Measurements from ENCODE around the gene CPT1B.

CPT1B gene

DNA sequence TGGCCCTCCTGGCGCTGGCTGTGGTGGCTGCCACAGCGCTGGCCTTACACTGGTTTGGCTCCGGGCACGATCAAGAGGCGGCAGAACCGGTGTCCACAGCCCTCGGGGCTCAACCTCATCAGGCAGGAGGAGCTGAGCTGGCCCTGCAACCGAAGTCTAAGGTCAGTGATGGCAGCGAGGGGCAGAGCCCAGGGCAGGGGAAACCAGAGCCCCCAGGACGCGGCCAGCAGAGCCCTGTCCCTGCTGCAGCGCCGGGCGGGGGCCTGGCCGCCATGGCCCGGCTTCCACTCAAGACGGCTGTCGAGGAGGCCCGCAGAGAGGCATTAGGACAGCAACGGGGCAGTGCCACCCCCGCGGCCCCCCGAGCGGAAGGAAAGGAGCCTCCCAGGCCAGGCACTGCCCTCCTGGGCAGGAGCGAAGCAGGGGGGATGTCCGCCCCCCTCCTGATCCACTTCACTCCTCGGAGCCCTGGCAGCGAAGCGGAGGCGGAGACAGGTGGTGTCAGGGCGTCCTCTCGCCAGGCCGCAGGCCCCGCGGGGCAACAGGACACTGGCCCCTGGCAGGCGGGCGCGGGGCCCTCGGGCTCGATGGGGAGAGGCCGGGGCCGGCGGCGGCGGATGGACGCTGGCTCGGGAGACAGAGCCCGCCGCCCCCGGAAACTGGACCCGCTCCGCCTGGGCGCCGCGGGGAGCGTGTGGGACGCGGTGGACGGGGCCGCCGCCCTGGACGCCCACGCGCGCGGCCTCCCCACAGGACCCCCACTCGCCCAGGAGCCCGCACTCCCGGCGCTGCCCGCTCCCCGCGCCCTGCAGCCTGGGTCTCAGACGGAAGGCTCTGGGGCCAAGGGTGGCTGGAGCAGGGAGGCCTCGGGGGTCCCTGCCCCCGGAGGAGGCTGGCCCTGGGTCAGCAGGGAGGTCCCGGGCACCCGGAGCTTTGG is 31.6 kb downstream of the CPT1B start:
- POLR2A ChIA-PET = interaction anchor here (0.5 to 1.8 kb wide), 4 partner anchors 16 to 100 kb away, joined by 3 to 8 read pairs (median 4); partner anchors contain the start of genes CPT1B, SCO2 and SYCE3
- no peak overlapping the region for H3K27ac ChIP-seq (ENCODE audit: extremely low read depth, low read depth, low read length)
- H3K4me1 ChIP-seq (ENCODE audit: control insufficient read depth, insufficient read depth, low read length) = no peaks in the 10 kb centered on the region
- no peaks in the 10 kb centered on the region for H3K9me3 ChIP-seq (ENCODE audit: control insufficient read depth, insufficient read depth, low read depth, low read length)
- H3K36me3 ChIP-seq (ENCODE audit: control insufficient read depth in 2 of 2, insufficient read depth in 1 of 2, low read length in 2 of 2) = no peaks in the 10 kb centered on the region
- CTCF ChIA-PET = interaction anchor here (0.6 to 1.8 kb wide), 2 partner anchors 16 to 61 kb away, joined by 3 to 7 read pairs; partner anchors contain the start of gene SYCE3
- H3K4me3 ChIP-seq (ENCODE audit: low read depth, low read length) = no peak overlapping the region
- no peak for TF ChIP-seq ZNF280C (tag by site-specific recombination; IDR thresholded peaks at IDR 0.05)
- no peak for TF ChIP-seq GLI2 (tag by site-specific recombination; IDR thresholded peaks at IDR 0.05; ENCODE audit: borderline replicate concordance, low read depth)
- TF ChIP-seq ZFP69B (tag by site-specific recombination; IDR thresholded peaks at IDR 0.05) = no peak
- TF ChIP-seq, protein P1, sequence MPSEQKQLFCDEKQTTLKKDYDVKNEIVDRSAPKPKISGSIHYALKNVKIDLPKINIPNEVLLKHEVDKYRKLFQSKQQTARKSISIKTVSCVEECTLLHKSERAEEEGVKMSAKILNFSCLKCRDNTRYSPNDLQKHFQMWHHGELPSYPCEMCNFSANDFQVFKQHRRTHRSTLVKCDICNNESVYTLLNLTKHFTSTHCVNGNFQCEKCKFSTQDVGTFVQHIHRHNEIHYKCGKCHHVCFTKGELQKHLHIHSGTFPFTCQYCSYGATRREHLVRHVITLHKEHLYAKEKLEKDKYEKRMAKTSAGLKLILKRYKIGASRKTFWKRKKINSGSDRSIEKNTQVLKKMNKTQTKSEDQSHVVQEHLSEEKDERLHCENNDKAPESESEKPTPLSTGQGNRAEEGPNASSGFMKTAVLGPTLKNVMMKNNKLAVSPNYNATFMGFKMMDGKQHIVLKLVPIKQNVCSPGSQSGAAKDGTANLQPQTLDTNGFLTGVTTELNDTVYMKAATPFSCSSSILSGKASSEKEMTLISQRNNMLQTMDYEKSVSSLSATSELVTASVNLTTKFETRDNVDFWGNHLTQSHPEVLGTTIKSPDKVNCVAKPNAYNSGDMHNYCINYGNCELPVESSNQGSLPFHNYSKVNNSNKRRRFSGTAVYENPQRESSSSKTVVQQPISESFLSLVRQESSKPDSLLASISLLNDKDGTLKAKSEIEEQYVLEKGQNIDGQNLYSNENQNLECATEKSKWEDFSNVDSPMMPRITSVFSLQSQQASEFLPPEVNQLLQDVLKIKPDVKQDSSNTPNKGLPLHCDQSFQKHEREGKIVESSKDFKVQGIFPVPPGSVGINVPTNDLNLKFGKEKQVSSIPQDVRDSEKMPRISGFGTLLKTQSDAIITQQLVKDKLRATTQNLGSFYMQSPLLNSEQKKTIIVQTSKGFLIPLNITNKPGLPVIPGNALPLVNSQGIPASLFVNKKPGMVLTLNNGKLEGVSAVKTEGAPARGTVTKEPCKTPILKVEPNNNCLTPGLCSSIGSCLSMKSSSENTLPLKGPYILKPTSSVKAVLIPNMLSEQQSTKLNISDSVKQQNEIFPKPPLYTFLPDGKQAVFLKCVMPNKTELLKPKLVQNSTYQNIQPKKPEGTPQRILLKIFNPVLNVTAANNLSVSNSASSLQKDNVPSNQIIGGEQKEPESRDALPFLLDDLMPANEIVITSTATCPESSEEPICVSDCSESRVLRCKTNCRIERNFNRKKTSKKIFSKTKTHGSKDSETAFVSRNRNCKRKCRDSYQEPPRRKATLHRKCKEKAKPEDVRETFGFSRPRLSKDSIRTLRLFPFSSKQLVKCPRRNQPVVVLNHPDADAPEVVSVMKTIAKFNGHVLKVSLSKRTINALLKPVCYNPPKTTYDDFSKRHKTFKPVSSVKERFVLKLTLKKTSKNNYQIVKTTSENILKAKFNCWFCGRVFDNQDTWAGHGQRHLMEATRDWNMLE (tag by site-specific recombination; conservative IDR thresholded peaks at IDR 0.05; ENCODE audit: low read depth) = no peak
- no peak for TF ChIP-seq ZNF692 (tag by site-specific recombination; IDR thresholded peaks at IDR 0.05)
- TF ChIP-seq ZNF510 (tag by site-specific recombination; IDR thresholded peaks at IDR 0.05; ENCODE audit: insufficient replicate concordance) = no peak
- TF ChIP-seq ZNF561 (tag by site-specific recombination; IDR thresholded peaks at IDR 0.05; ENCODE audit: borderline replicate concordance) = no peak
- no peak for TF ChIP-seq ZFHX2 (tag by site-specific recombination; conservative IDR thresholded peaks at IDR 0.05)
- TF ChIP-seq BCL11B (tag by site-specific recombination; IDR thresholded peaks at IDR 0.05; ENCODE audit: low read depth) = no peak
- no peak for TF ChIP-seq ZNF48 (tag by site-specific recombination; IDR thresholded peaks at IDR 0.05)
- TF ChIP-seq ZBTB10 (tag by site-specific recombination; IDR thresholded peaks at IDR 0.05) = no peak
- TF ChIP-seq ZNF404 (tag by site-specific recombination; IDR thresholded peaks at IDR 0.05) = no peak
- no peak for TF ChIP-seq ZSCAN23 (tag by site-specific recombination; IDR thresholded peaks at IDR 0.05)
- TF ChIP-seq BCL11A (tag by site-specific recombination; IDR thresholded peaks at IDR 0.05; ENCODE audit: low read depth) = no peak
- TF ChIP-seq ZNF391 (tag by site-specific recombination; IDR thresholded peaks at IDR 0.05; ENCODE audit: borderline replicate concordance, low read depth) = no peak
- TF ChIP-seq ZNF704 (tag by site-specific recombination; IDR thresholded peaks at IDR 0.05) = no peak
